ENCODE measurements around the gene CTU2. TPM values are rescaled to one million over a fixed set of nuclear protein-coding genes. Genes with fewer than 3 reads are reported as not detected.
A peak's percentile ranks its signal among the peaks of the same experiment; 100 is the strongest.
"Not testable (repeated sequence)": the region's sequence is repeated elsewhere in the genome, so short reads cannot be mapped to it uniquely, and the experiment has no call there.

CTU2 gene
- total RNA-seq, 3 donors from 2014 or later: 7.3 to 8.2 (median 7.8) TPM

GRCh38 chr16:88662222-88662842 is 44.0 kb upstream of the CTU2 start:
- intact Hi-C loops (cut with DNase I; ENCODE audit: low total_unique reads): no loop called here
- Histone ChIP-seq H3K27me3 (no peaks in the 10 kb centered on the region), H3K27ac (peak overlapping the region; percentile 78 to 80), H3K4me1 (no peaks in the 10 kb centered on the region), H3K9me3 (no peaks in the 10 kb centered on the region), H3K36me3 (no peaks in the 10 kb centered on the region), H3K4me3 (peak overlapping the region; percentile 74 to 88 (median 88))
- DNase-seq (ENCODE audit: low spot score in 2 of 2): no peak
- TF ChIP-seq POLR2AphosphoS5 (IDR thresholded peaks at IDR 0.05): no peak

DNA sequence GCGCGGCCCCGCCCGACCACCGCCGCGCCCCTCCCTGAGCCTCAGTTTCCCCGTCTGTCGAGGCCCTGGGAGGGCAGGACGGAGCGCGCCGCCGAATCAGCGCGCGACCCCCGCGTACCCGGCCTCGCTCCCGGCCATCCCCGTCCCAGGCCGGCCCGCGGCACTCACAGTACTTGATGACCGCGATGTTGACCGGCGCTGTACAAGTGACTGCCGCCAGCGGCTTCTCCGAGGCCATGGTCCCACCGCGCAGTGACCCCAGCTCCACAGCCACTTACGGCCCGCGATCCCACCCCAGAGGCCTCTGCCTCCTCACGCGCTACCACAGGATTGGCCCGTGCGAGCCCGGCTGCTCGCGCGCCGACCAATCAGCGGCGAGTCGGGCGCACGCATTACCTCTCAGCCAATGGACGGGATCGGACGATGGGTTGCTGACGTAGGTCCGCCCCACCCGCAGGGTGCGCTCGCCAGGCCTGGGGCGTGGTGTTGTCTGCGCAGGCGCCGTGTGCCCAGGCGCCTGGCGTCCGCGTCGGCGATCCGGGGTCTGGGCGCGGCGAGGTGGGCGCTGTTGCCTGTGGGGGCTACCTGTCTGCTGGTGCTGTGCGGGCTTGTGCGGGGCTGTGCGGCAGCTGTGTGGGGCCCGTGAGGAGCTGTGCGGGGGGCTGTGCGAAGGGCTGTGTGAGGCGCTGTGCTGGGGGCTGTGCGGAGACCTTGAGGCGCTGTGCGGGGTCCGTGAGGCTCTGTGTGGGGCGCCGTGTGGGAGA is 43.3 kb upstream of the CTU2 start, which contains the start of gene MVD:
Gene MVD (minus strand): TSS at position 249 of the 764 bp plus-strand sequence. CDS start 11 bp downstream, at position 238.
- TF ChIP-seq, protein P1, sequence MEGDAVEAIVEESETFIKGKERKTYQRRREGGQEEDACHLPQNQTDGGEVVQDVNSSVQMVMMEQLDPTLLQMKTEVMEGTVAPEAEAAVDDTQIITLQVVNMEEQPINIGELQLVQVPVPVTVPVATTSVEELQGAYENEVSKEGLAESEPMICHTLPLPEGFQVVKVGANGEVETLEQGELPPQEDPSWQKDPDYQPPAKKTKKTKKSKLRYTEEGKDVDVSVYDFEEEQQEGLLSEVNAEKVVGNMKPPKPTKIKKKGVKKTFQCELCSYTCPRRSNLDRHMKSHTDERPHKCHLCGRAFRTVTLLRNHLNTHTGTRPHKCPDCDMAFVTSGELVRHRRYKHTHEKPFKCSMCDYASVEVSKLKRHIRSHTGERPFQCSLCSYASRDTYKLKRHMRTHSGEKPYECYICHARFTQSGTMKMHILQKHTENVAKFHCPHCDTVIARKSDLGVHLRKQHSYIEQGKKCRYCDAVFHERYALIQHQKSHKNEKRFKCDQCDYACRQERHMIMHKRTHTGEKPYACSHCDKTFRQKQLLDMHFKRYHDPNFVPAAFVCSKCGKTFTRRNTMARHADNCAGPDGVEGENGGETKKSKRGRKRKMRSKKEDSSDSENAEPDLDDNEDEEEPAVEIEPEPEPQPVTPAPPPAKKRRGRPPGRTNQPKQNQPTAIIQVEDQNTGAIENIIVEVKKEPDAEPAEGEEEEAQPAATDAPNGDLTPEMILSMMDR (IDR thresholded peaks at IDR 0.05): no peak
- TF ChIP-seq POLR2AphosphoS5 (IDR thresholded peaks at IDR 0.05): peak; percentile 34 to 68 (median 53)
- peak within 1 kb of the TSS; percentile 74 to 88 (median 88) for H3K4me3 ChIP-seq
- H3K27me3 ChIP-seq: no peaks in the 10 kb centered on the region
- no peaks in the 10 kb centered on the region for H3K4me1 ChIP-seq
- no peaks in the 10 kb centered on the region for H3K9me3 ChIP-seq
- H3K27ac ChIP-seq: peak within 1 kb of the TSS; percentile 78 to 80
- intact Hi-C loops (cut with DNase I; ENCODE audit: low total_unique reads): no loop called here
- DNase-seq (ENCODE audit: low spot score in 2 of 2): peak; percentile 97 to 98
- H3K36me3 ChIP-seq: no peaks in the 10 kb centered on the region

- Histone ChIP-seq H3K9me3 (no peaks in the 10 kb centered on the region), H3K36me3 (no peaks in the 10 kb centered on the region), H3K4me1 (no peaks in the 10 kb centered on the region), H3K27me3 (no peaks in the 10 kb centered on the region), H3K4me3 (no peak overlapping the region), H3K27ac (no peak overlapping the region)
- intact Hi-C loops (cut with DNase I; ENCODE audit: low total_unique reads): no loop called here
- no peak for DNase-seq (ENCODE audit: low spot score in 2 of 2)
- TF ChIP-seq POLR2AphosphoS5 (IDR thresholded peaks at IDR 0.05) (no peak), POLR2A (IDR thresholded peaks at IDR 0.05) (no peak)
- TF ChIP-seq, protein P1 (IDR thresholded peaks at IDR 0.05): no peak
These were observed 41.2 kb upstream of the CTU2 start for GRCh38 chr16:88665148-88665547.

GRCh38 chr16:88665570-88665969 is 40.7 kb upstream of the CTU2 start:
- H3K4me1 ChIP-seq: no peaks in the 10 kb centered on the region
- H3K36me3 ChIP-seq: no peaks in the 10 kb centered on the region
- intact Hi-C loops (cut with DNase I; ENCODE audit: low total_unique reads): no loop called here
- no peak overlapping the region for H3K27ac ChIP-seq
- no peak overlapping the region for H3K4me3 ChIP-seq
- no peak for TF ChIP-seq POLR2AphosphoS5 (IDR thresholded peaks at IDR 0.05)
- TF ChIP-seq, protein P1 (IDR thresholded peaks at IDR 0.05): no peak
- no peak for TF ChIP-seq POLR2A (IDR thresholded peaks at IDR 0.05)
- no peaks in the 10 kb centered on the region for H3K9me3 ChIP-seq
- no peak for DNase-seq (ENCODE audit: low spot score in 2 of 2)
- no peaks in the 10 kb centered on the region for H3K27me3 ChIP-seq

- Histone ChIP-seq H3K27ac (no peak overlapping the region), H3K27me3 (no peaks in the 10 kb centered on the region), H3K36me3 (no peaks in the 10 kb centered on the region), H3K4me1 (no peaks in the 10 kb centered on the region), H3K9me3 (no peaks in the 10 kb centered on the region), H3K4me3 (no peak overlapping the region)
- DNase-seq (ENCODE audit: low spot score in 2 of 2): no peak
- intact Hi-C loops (cut with DNase I; ENCODE audit: low total_unique reads): no loop called here
- TF ChIP-seq POLR2A (IDR thresholded peaks at IDR 0.05): no peak
- no peak for TF ChIP-seq POLR2AphosphoS5 (IDR thresholded peaks at IDR 0.05)
- TF ChIP-seq, protein P1 (IDR thresholded peaks at IDR 0.05): no peak
These were observed 38.8 kb upstream of the CTU2 start for GRCh38 chr16:88667461-88667860.

DNA sequence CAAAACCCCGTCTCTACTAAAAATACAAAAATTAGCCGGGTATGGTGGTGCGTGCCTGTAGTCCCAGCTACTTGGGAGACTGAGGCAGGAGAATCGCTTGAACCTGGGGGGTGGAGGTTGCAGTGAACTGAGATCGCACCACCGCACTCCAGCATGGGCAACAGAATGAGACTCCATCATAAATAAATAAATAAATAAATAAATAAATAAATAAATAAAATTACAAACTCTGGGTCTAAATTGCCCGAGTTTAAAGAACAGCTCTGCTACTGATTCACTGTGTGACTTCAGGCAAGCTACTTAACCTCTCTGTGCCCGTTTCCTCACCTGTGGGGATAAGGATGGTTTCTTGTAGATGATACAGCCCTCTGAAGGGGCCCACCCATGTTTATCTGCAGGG is 36.8 kb upstream of the CTU2 start:
- H3K9me3 ChIP-seq; DNase-seq (ENCODE audit: low spot score in 2 of 2); H3K4me1 ChIP-seq; H3K27ac ChIP-seq; H3K36me3 ChIP-seq; H3K27me3 ChIP-seq; H3K4me3 ChIP-seq; intact Hi-C loops (cut with DNase I; ENCODE audit: low total_unique reads): not testable (repeated sequence)

Data from breast epithelium (tissue), 4 donors.